HG03108 (cell line): ENCODE results near the gene ADTRP.

ENCODE experiments used
- ATAC-seq: cut with Tn5 transposase; IDR thresholded peaks from one replicate; pipeline ENCODE4 v1.9.1; 2021; ENCODE audit warnings: moderate library complexity; ENCODE audit not compliant: unreplicated experiment

The ADTRP gene

GRCh38 chr6:11778648-11779328 lies at the start of gene ADTRP:
Gene ADTRP, minus strand, starts transcription at chr6:11778803. Its CDS starts 44 bp downstream, at chr6:11778759.
- no peak for ATAC-seq

DNA sequence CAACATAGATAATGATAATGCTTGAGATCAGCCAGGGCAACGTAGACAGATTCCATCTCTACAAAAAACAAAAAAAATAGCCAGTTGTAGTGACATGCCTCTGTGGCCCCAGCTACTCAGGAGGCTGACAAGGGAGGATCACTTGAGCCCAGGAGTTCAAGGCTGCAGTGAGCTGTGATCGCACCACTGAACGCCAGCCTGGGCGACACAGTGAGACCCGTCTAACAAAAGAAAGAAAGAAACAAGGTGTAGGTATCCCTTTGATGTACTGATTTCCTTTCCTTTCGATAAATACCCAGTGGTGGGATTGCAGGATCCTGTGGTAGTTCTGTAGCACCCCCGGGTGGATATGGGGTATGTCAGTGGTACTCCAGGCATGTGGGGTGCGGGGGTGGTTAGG lies 48.2 kb upstream of the ADTRP start:
- no peak for ATAC-seq

DNA sequence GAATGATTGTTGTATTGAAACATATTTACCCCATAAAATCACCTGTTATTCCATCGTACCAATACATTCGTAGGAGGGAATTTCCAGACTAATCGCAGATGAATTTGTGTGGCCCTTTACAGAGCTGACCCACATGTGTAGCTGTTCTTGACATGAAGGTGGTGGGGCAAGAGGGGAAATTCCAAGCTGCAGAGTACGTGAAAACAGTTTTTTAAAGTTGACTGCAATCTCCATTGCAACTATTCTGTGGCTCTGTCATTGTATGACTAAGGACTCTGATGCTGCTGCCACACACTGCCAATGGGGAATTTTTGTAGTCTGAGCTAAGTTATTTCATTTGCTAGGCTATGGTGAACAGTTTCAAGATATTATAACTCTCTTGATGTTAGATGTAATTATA lies 46.4 kb upstream of the ADTRP start:
- ATAC-seq, result peak; percentile 52

DNA sequence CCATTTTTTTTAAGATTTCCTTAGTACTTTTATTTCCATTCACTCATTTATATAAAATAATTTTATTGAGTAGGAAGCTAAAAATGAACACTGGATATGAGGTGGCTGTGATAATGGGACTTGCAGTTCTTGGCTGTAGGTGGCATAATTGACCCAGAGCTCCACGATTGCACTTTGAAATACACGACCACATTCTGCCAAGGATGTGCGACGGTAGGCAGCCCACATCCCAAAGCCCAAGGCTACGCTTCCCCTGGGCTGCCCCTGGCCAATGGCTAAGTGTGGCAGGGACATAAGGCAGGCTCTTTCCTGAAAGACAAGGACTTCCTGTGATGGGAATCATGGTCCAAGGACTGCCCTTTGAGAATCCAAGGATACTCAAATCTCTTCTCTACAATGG lies 43.7 kb upstream of the ADTRP start:
- ATAC-seq, result no peak

- ATAC-seq, result no peak
Observed at GRCh38 chr6:11821781-11822180, 43.2 kb upstream of the ADTRP start.

DNA sequence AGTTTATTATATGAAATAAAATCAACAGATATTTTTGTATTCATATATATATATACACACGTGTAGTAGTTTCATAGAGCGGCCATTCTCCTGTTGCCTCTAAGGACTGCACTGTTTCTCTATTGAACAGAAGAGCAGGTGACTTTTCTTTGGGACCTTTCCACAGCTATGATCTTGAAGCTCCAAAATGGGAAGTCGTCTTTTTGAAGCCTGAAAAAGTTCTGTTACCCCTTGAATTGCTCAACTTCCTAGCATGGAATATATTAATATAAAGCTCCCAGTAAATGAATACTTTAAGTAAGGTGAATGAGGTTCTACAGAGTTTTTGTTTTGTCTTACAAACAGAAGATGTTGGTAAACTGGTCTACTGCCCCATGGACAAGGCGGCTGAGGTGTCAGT lies 42.2 kb upstream of the ADTRP start:
- ATAC-seq, result no peak

- no peak for ATAC-seq
Observed at GRCh38 chr6:11819486-11819885, 40.9 kb upstream of the ADTRP start.

- no peak for ATAC-seq
Observed at GRCh38 chr6:11815231-11815630, 36.6 kb upstream of the ADTRP start.

- no peak for ATAC-seq
Observed at GRCh38 chr6:11814819-11815218, 36.2 kb upstream of the ADTRP start.

DNA sequence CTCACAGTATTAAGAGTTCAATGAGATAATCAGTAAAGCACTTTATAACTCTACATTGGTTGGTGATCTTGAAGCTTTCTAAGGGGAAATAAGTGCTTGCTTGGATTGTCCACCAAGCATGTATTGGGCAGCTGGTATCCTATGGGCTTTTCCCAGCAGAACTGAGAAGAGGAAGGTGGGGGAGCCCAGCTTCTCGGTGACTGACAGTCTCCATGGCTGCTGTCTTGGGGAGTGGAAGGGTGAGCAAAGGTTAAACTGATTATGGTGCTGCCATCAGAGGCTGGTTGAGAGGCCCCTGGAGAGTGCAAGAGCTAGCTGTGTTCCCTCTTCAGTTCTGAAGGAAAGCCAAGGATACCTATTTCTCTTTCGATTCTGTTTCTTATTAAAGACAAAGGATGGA lies 35.5 kb upstream of the ADTRP start:
- ATAC-seq, result no peak

GRCh38 chr6:11813606-11814005 lies 35.0 kb upstream of the ADTRP start:
- no peak for ATAC-seq

DNA sequence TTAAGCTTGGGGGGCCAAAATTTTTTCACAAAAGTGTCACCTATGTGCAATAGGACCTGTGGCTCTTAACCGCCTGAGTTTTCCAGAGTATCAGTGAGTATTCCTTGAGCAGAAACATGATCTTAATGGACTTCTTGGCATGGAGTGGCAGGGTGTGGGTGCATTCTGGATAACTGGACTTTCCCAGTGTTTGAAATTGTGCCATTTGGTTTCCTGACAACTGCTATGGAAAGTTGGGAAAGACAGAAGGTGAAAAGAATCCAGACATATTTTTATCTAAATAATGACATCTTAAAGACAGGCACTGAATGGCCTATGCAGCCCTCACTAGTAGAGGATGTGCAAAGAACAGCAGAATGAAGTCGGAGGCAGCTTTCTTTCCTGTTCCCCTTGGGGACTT lies 34.3 kb upstream of the ADTRP start:
- no peak for ATAC-seq

DNA sequence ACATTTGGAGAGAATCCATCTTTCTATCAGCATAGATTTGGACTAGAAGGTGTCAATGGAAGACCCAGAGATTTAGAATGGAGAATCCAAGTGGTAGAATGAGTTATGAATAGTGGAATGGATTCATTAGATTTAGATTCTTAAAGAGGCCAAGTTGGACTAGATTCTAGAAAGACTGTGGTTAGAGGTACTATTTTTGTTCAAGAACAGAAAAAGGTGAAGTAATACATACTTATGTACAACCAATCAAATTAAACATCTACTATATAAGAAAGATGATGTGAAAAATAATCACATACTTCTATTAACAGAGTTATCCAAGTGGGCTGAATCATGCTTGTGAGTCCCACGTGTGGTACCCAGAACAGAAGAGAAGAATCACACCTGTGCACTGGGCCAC lies 33.8 kb upstream of the ADTRP start:
- ATAC-seq, result no peak

GRCh38 chr6:11811644-11812264 lies 33.2 kb upstream of the ADTRP start:
- no peak for ATAC-seq

GRCh38 chr6:11810854-11811643 lies 32.4 kb upstream of the ADTRP start:
- no peak for ATAC-seq

DNA sequence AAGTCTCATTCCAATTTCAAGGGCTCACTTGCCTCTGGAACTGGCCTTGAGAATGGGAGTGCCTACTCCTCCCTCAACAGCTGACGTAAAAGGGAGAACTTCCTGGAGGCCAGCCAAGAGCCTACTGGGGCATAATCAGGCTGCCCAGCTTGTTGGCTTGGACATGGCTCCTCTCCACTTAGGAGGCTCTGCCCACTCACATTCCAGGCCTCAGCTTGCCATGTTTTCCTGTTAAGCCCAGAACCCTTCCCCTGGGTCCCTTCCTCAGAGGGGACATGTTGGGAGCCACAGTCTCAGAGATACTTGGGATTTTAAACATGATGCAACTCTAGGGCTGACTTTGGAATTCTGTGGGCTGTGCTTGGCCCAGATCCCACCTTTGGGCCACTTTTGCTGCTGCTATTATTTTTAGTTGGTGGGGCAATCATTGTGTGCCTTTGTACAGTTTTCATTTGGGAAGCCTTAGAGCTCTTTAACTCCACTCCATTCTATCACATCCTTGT lies 31.5 kb upstream of the ADTRP start:
- ATAC-seq, result no peak

GRCh38 chr6:11808054-11808453 lies 29.5 kb upstream of the ADTRP start:
- ATAC-seq, result no peak

- no peak for ATAC-seq
Observed at GRCh38 chr6:11806561-11807317, 28.1 kb upstream of the ADTRP start.

DNA sequence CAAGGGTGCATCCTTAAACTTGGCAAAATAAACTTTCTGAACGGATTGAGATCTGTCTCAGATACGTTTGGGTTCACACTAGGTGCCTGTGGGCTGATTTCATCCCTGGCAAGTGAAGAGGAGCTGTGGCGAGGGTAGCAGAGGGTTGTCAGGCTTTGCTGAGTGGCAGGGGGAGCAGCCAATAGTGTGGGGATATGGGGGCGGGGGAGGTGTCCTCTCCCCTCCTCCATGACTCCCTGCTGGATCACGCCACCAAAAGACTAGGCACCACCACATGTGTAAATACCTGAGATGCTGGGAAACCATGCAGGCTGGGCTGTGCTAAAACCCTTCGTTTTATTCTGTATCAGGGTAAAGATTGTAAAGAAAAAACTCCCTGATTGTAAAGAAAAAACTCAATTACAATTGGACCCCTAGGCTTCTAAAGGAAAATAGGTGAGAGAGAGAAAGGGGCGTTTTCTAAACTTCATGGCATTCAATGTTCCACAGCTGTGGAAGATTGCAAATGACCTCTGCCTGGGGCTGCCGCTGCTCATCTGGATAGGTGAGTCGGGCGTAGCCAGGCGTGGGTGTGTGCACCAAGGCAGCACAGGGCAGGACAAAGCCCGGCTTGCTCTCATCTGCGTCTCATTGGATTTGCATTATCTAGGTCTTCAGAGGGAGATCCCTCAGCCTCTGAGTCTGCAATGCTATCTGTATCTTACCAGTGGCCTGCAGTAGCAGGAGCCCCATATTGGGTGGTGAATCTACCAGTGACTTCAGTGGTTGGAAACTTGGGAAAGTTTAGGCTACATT lies 26.9 kb upstream of the ADTRP start:
- ATAC-seq, result no peak

GRCh38 chr6:11804701-11805100 lies 26.1 kb upstream of the ADTRP start:
- ATAC-seq, result no peak
